ENCODE data around the gene ANXA9. TPM values are rescaled to one million over a fixed set of nuclear protein-coding genes. Genes with fewer than 3 reads are reported as not detected.

ANXA9 gene
- total RNA-seq, 4 donors from 2014 or later, result 0.79 to 26.4 (median 5.6) TPM

DNA sequence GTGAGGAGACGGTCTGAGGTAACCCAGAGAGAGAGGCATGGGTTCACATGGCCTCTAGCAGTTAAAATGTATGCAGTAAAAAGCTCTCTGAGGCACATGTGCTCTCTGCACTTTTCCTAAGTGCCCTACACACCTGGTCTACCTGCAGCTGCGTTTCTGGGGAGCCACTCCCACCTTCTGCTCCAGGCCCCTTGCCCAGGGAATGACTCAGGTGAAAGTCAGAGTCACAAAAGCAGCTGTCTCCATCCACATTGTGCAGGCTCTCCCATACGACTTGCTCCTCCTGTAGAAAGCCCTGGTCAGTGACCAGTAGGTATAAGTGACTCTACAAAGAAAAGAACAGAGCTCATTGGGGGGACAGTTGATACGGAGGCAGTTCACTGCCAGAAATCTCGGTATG, 15.9 kb downstream of the ANXA9 start:
- ATAC-seq (ENCODE audit: low FRiP score) (no peak), DNase-seq (ENCODE audit: low spot score) (no peak)
- TF ChIP-seq, protein P1, sequence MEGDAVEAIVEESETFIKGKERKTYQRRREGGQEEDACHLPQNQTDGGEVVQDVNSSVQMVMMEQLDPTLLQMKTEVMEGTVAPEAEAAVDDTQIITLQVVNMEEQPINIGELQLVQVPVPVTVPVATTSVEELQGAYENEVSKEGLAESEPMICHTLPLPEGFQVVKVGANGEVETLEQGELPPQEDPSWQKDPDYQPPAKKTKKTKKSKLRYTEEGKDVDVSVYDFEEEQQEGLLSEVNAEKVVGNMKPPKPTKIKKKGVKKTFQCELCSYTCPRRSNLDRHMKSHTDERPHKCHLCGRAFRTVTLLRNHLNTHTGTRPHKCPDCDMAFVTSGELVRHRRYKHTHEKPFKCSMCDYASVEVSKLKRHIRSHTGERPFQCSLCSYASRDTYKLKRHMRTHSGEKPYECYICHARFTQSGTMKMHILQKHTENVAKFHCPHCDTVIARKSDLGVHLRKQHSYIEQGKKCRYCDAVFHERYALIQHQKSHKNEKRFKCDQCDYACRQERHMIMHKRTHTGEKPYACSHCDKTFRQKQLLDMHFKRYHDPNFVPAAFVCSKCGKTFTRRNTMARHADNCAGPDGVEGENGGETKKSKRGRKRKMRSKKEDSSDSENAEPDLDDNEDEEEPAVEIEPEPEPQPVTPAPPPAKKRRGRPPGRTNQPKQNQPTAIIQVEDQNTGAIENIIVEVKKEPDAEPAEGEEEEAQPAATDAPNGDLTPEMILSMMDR (IDR thresholded peaks at IDR 0.05), result no peak

- DNase-seq (ENCODE audit: low spot score), result no peak
- TF ChIP-seq, protein P1 (IDR thresholded peaks at IDR 0.05), result no peak
- no peak for ATAC-seq (ENCODE audit: low FRiP score)
Measured at GRCh38 chr1:150999051-150999674, 17.1 kb downstream of the ANXA9 start.

- no peak for ATAC-seq (ENCODE audit: low FRiP score)
- TF ChIP-seq, protein P1 (IDR thresholded peaks at IDR 0.05), result no peak
- DNase-seq (ENCODE audit: low spot score), result no peak
Measured at GRCh38 chr1:150999926-151000325, 17.8 kb downstream of the ANXA9 start.

GRCh38 chr1:151000408-151000807, 18.3 kb downstream of the ANXA9 start:
- ATAC-seq (ENCODE audit: low FRiP score) (no peak), DNase-seq (ENCODE audit: low spot score) (no peak)
- TF ChIP-seq, protein P1 (IDR thresholded peaks at IDR 0.05), result no peak

GRCh38 chr1:151001602-151002001, 19.5 kb downstream of the ANXA9 start:
- DNase-seq (ENCODE audit: low spot score) (no peak), ATAC-seq (ENCODE audit: low FRiP score) (no peak)
- TF ChIP-seq, protein P1 (IDR thresholded peaks at IDR 0.05), result no peak

DNA sequence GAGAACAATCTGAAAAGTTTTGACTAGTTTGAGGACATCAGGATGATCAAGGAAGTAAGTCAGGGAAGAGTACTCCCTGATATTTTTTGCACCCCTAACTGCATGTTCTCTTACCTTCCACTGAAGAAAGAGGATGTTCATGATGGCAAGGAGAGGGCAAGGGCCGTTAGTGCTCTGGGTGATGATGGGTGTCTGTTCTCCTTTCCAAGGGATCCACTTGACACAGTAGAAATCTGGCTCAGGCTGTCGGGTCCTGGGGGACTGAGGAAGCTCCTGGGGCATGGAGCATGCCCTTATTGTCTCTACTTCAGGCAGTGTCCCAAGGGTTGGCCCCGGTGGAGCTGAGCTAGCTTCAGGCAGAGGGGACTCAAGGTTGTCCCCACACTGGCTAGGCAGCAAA, 20.0 kb downstream of the ANXA9 start:
- TF ChIP-seq, protein P1 (IDR thresholded peaks at IDR 0.05), result no peak
- ATAC-seq (ENCODE audit: low FRiP score) (no peak), DNase-seq (ENCODE audit: low spot score) (no peak)

- DNase-seq (ENCODE audit: low spot score) (no peak), ATAC-seq (ENCODE audit: low FRiP score) (no peak)
- TF ChIP-seq, protein P1 (IDR thresholded peaks at IDR 0.05), result no peak
Measured at GRCh38 chr1:151002611-151003010, 20.5 kb downstream of the ANXA9 start.
